K562 (cell line): Measurements from ENCODE around the gene SYT6. TPM values are rescaled to one million over a fixed set of nuclear protein-coding genes. Genes with fewer than 3 reads are reported as not detected.

Experiments used
- ATAC-seq: fragments of 200-7000 bp; cut with Tn5 transposase; 3 replicates; pipeline ENCODE4 v1.9.1; 2020; ENCODE audit warnings: moderate library complexity
- BruUV-seq: library from RNA; stranded (reverse); fragments of 400-500 nt; replicated peaks from 2 replicates; lab custom pipeline; 2021; lab: Mats Ljungman, UMichigan
- CTCF ChIA-PET: fragments of 300-600 bp; formaldehyde crosslinking; extraction: SDS; loops from one replicate; lab custom pipeline; 2021; ENCODE audit warnings: low intra/inter-chr PET ratio; lab: Yijun Ruan, JAX
- POLR2A ChIA-PET: fragments of 300-600, 350-650 bp; sonication (Branson Sonifier 250); formaldehyde crosslinking; extraction: SDS; loops from one replicate; lab custom pipeline; 2021; ENCODE audit warnings: antibody characterized with exemption, inconsistent platforms; lab: Yijun Ruan, JAX
- DNase-seq, 4 experiments: peaks; one replicate each; pipeline versions ENCODE4 v3.0.0 to v3.0.0-alpha.2; 2011 to 2018; ENCODE audit warnings: low spot score in 3 of 4, mixed read lengths in 3 of 4; ENCODE audit errors: extremely low read depth in 1 of 4
- FAIRE-seq: peaks from 2 replicates; lab custom pipeline; 2011; peaks lifted over from hg19 to GRCh38; lab: Jason Lieb, UNC
- H2AFZ ChIP-seq: 2 replicates; pipeline ENCODE4 v1.6.0; 2011; ENCODE audit warnings: low read depth, low read length, control low read depth, inconsistent platforms
- H3K27ac ChIP-seq: fragments of 200-600 bp; 3 replicates; pipeline ENCODE4 v1.8.0; 2011; ENCODE audit warnings: low read depth, mild to moderate bottlenecking, control low read depth, inconsistent platforms, low read length, moderate library complexity, mixed read lengths; ENCODE audit errors: extremely low read depth
- H3K27me3 ChIP-seq, 2 experiments: fragments of 300-600 bp in 1 of 2; 2 replicates in 1 of 2; 3 replicates in 1 of 2; pipeline versions ENCODE4 v1.6.0 to v1.8.0; 2011; ENCODE audit warnings: inconsistent platforms in 2 of 2, low read length in 2 of 2, mild to moderate bottlenecking in 1 of 2, mixed read lengths in 1 of 2, moderate library complexity in 1 of 2; ENCODE audit not compliant: control insufficient read depth in 2 of 2, insufficient read depth in 2 of 2
- H3K36me3 ChIP-seq: fragments of 300-600 bp; 3 replicates; pipeline ENCODE4 v1.8.0; 2011; ENCODE audit warnings: mild to moderate bottlenecking, low read length, inconsistent platforms; ENCODE audit not compliant: control insufficient read depth, insufficient read depth
- H3K4me1 ChIP-seq, 2 experiments: fragments of 200-600 bp in 1 of 2; replicated peaks in 1 of 2; 2 replicates in 1 of 2; 3 replicates in 1 of 2; pipeline versions ENCODE4 v1.5.1 to v1.8.0; 2011; ENCODE audit warnings: inconsistent platforms in 2 of 2, low read length in 2 of 2, mild to moderate bottlenecking in 1 of 2, mixed read lengths in 1 of 2, moderate library complexity in 1 of 2; ENCODE audit not compliant: control insufficient read depth in 2 of 2, insufficient read depth in 2 of 2
- H3K4me2 ChIP-seq: 2 replicates; pipeline ENCODE4 v1.6.1; 2011; ENCODE audit warnings: low read length, control low read depth, inconsistent platforms, mixed read lengths; ENCODE audit not compliant: insufficient read depth
- H3K4me3 ChIP-seq: fragments of 200-600 bp; sonication (generic), shearing (Covaris generic); 2 replicates; pipeline ENCODE4 v1.5.1; 2016; ENCODE audit warnings: control low read depth, inconsistent platforms
- H3K79me2 ChIP-seq: fragments of 200-600 bp; 3 replicates; pipeline ENCODE4 v1.8.0; 2011; ENCODE audit warnings: low read length, inconsistent platforms; ENCODE audit not compliant: control insufficient read depth, insufficient read depth
- H3K9ac ChIP-seq, 2 experiments: 2 replicates each; pipeline versions ENCODE4 v1.6.0 to v1.6.1; 2011; ENCODE audit warnings: low read depth in 2 of 2, low read length in 2 of 2, control low read depth in 1 of 2, inconsistent platforms in 1 of 2, mild to moderate bottlenecking in 1 of 2, mixed read lengths in 1 of 2; ENCODE audit not compliant: insufficient read depth in 1 of 2
- H3K9me1 ChIP-seq: one replicate; pipeline ENCODE4 v1.6.0; 2011; ENCODE audit warnings: inconsistent platforms, mild to moderate bottlenecking, low read length, moderate library complexity; ENCODE audit not compliant: control insufficient read depth, insufficient read depth
- H3K9me3 ChIP-seq: replicated peaks from 2 replicates; pipeline ENCODE4 v1.5.1; 2011; ENCODE audit warnings: low read depth, low read length, inconsistent platforms; ENCODE audit not compliant: control insufficient read depth, insufficient read depth
- H4K20me1 ChIP-seq: replicated peaks from 2 replicates; pipeline ENCODE4 v1.6.1; 2011; ENCODE audit warnings: low read length, inconsistent platforms, mixed read lengths; ENCODE audit not compliant: control insufficient read depth, insufficient read depth
- BRD9 ChIP-seq: fragments of 450-650 bp; IDR thresholded peaks from 2 replicates; pipeline ENCODE4 v1.6.1; 2018; ENCODE audit warnings: low read depth; ENCODE audit not compliant: partially characterized antibody
- ERF ChIP-seq: fragments of 450-650 bp; formaldehyde crosslinking; IDR thresholded peaks from 2 replicates; pipeline ENCODE4 v1.4.0; 2020; ENCODE audit warnings: mild to moderate bottlenecking, mixed read lengths
- HLTF ChIP-seq: fragments of 450-650 bp; IDR thresholded peaks from 2 replicates; pipeline ENCODE4 v1.6.1; 2016
- HMG20A ChIP-seq: fragments of 450-650 bp; formaldehyde crosslinking; conservative IDR thresholded peaks from 2 replicates; pipeline ENCODE4 v1.4.0; 2020; ENCODE audit warnings: mild to moderate bottlenecking, mixed read lengths
- IRF9 ChIP-seq: fragments of 450-650 bp; IDR thresholded peaks from 2 replicates; pipeline ENCODE4 v1.6.1; 2016; ENCODE audit warnings: missing biosample characterization, missing genetic modification characterization
- KLF1 ChIP-seq: fragments of 450-650 bp; IDR thresholded peaks from 2 replicates; pipeline ENCODE4 v1.6.1; 2016; ENCODE audit warnings: missing genetic modification characterization, missing compliant biosample characterization
- POLR3A ChIP-seq: IDR thresholded peaks from 2 replicates; pipeline ENCODE4 v1.6.1; 2011; ENCODE audit warnings: borderline replicate concordance, mild to moderate bottlenecking, moderate library complexity; ENCODE audit not compliant: insufficient read length, insufficient read depth; ENCODE audit errors: extremely low read depth
- SMARCA5 ChIP-seq: fragments of 450-650 bp; IDR thresholded peaks from 2 replicates; pipeline ENCODE4 v1.6.1; 2016
- TEAD1 ChIP-seq, 2 experiments: fragments of 450-650 bp in 1 of 2; sonication (generic) in 1 of 2; formaldehyde crosslinking; IDR thresholded peaks; 2 replicates each; pipeline versions ENCODE4 v1.4.0 to v1.8.0; 2020 to 2022; ENCODE audit warnings: mild to moderate bottlenecking in 2 of 2, missing genetic modification reagents in 1 of 2
- TFAM ChIP-seq: fragments of 250-450 bp; sonication (Bioruptor Pico); conservative IDR thresholded peaks from 2 replicates; pipeline ENCODE4 v1.5.0; 2021; ENCODE audit warnings: mild to moderate bottlenecking, moderate library complexity
- UBTF ChIP-seq, 2 experiments: IDR thresholded peaks; 2 replicates each; pipeline ENCODE4 v1.6.1; 2012; ENCODE audit warnings: improper control_type of control experiment in 2 of 2, low read depth in 2 of 2, low read length in 2 of 2, borderline replicate concordance in 1 of 2
- WGBS: fragments of 100-300 bp; shearing (Covaris generic); methylation state at CpG from one replicate; pipeline ENCODE4 v1.1.6; 2016; ENCODE audit warnings: low coverage, mixed read lengths; ENCODE audit not compliant: insufficient coverage; ENCODE audit errors: missing lambda C conversion rate; 5-methylcytosine and 5-hydroxymethylcytosine counted together
- in situ Hi-C: fragments of 300-500 bp; cut with MboI; formaldehyde crosslinking; loops from 4 replicates; pipeline ENCODE4 v1.15.0; 2018; ENCODE audit warnings: inconsistent platforms, mixed read lengths
- intact Hi-C: fragments of 100-400 bp; cut with micrococcal nuclease; formaldehyde crosslinking; loops from 2 replicates; pipeline ENCODE4 v1.14.2; 2022
- polyA plus RNA-seq, 8 experiments: library from polyadenylated mRNA; depleted of rRNA in 4 of 8; stranded (reverse) in 5 of 8; unstranded in 3 of 8; fragments of >200 nt; fragmentation: Nextera tagmentation in 2 of 8; fragmentation: Illumina TruSeq in 1 of 8; extraction: Ambion mirVana in 2 of 8; extraction: Trizol in 1 of 8; gene quantifications; 2 replicates each; pipeline versions ENCODE4 v1.2.1 to v1.2.3, GENCODE V29; 2011 to 2014; ENCODE audit warnings: inconsistent platforms in 1 of 8, missing spikeins in 1 of 8
- total RNA-seq, 7 experiments: library from RNA; depleted of rRNA in 6 of 7; stranded (reverse); fragments of >200 nt in 6 of 7; fragmentation: Illumina TruSeq in 2 of 7; extraction: Trizol in 2 of 7; gene quantifications; 2 replicates each; pipeline versions ENCODE4 v1.2.1 to v1.2.3, GENCODE V29; 2011 to 2021; ENCODE audit warnings: low replicate concordance in 1 of 7
- TF ChIP-seq, protein P1 (sequence below): fragments of 450-650 bp; IDR thresholded peaks from 2 replicates; pipeline ENCODE4 v1.6.1; 2016; ENCODE audit warnings: low read depth, mild to moderate bottlenecking, moderate library complexity

The SYT6 gene
- total and polyA plus RNA-seq, 9 of the 15 experiments (the other 6 are each of a cell fraction or from before 2014, with no cell fraction given): 0.06 TPM; not detected in 8

DNA sequence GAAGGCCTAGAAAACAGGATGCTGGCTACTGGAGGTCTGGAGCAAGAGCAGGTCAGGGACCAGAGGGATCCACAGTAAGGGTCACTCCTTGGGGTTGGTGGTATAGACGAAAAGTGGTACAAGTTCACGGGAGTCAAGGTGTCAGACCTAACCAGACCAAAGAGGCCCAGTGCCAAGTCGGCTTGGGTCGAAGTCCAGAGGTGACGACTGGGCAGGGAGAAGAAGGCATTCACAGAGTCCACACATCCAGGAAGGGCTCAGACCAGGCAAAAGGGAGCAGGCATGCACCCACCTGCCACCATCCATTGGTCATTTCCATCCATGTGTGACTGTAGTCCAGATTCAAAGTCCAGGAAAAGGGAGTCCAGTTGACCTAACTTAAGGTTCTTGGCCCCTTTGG is 27.1 kb upstream of the SYT6 start:
- Histone ChIP-seq H3K4me3 (no peak overlapping the region), H4K20me1 (no peaks in the 10 kb centered on the region), H3K36me3 (no peaks in the 10 kb centered on the region), H3K4me1 (no peaks in the 10 kb centered on the region), H3K4me2 (no peak overlapping the region), H3K27ac (no peak overlapping the region), H3K27me3 (peaks cover 3 to 10% of the 10 kb centered on the region in 2 experiments; a peak in 4 of 5 replicates), H3K79me2 (no peaks in the 10 kb centered on the region), H3K9me1 (no peaks in the 10 kb centered on the region), H3K9me3 (no peaks in the 10 kb centered on the region), H2AFZ (no peak overlapping the region), H3K9ac (no peak overlapping the region)
- DNase-seq (no peak), ATAC-seq (no peak), FAIRE-seq (no peak)
- 5% methylated on average over 5 of the region's 5 CpGs for whole genome bisulfite sequencing
- no TSS peak for BruUV-seq
- in situ Hi-C loops (no loop called here), intact Hi-C loops (no loop called here)
- ChIA-PET CTCF (no interaction called here), POLR2A (interaction anchor here (0.8 kb wide), 1 partner anchor 49 kb away, joined by 3 read pairs; no protein-coding TSS in a partner anchor)
- TF ChIP-seq POLR3A: no peak
- TF ChIP-seq ERF (CRISPR knock-in tag): no peak
- TF ChIP-seq SMARCA5: no peak
- no peak for TF ChIP-seq IRF9 (tag)
- TF ChIP-seq TFAM (CRISPR knock-in tag): no peak
- no peak for TF ChIP-seq BRD9
- TF ChIP-seq, protein P1, sequence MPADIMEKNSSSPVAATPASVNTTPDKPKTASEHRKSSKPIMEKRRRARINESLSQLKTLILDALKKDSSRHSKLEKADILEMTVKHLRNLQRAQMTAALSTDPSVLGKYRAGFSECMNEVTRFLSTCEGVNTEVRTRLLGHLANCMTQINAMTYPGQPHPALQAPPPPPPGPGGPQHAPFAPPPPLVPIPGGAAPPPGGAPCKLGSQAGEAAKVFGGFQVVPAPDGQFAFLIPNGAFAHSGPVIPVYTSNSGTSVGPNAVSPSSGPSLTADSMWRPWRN: no peak
- TF ChIP-seq HLTF: no peak
- TF ChIP-seq HMG20A: no peak
- no peak for TF ChIP-seq KLF1 (tag)
- no peak for TF ChIP-seq UBTF (IDR thresholded peaks at IDR 0.05; ENCODE audit: borderline replicate concordance in 1 of 2, low read depth in 2 of 2, low read length in 2 of 2)
- no peak for TF ChIP-seq TEAD1 (CRISPR knock-in tag; IDR thresholded peaks at IDR 0.05)
